Measurements from ENCODE around the gene SPATC1L.
A peak's percentile ranks its signal among the peaks of the same experiment; 100 is the strongest.
"Not testable (repeated sequence)": the region's sequence is repeated elsewhere in the genome, so short reads cannot be mapped to it uniquely, and the experiment has no call there.

The SPATC1L gene

DNA sequence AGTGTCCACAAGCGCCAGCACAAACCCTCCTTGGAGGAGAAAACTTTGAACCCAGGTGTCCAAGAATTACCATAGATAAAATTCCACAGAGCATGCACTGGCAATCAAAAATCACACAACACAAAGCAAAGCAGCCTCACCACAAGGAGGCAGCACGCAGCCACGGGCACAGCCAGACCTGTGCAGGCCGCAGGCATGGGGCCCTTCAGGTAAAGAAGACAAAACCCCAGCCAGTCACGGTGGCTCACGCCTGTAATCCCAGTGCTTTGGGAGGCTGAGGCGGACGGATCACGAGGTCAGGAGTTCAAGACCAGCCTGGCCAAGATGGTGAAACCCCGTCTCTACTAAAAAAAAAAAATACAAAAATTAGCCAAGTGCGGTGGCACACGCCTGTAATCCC lies 36.8 kb downstream of the SPATC1L start:
- DNase-seq = peak; percentile 31

DNA sequence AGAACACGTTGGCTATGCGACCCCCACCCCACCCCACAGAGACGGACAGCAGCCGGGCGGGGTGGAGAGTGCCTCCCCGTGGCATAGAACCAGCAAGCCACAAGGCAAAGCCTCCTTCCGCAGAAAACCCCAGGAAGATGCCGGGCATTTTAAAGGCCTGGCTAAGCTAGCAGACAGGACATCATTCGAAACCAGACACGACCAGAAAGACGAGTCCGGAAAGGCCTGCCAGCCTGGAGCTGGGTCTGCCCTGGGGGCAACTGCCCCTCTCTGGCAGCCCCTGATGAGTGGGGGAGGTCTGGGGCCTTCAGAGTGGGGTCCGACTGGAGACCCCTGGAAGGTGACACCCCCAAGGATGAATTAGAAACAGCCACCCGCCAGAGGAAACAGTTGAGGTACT lies 37.4 kb downstream of the SPATC1L start:
- DNase-seq = no peak

DNA sequence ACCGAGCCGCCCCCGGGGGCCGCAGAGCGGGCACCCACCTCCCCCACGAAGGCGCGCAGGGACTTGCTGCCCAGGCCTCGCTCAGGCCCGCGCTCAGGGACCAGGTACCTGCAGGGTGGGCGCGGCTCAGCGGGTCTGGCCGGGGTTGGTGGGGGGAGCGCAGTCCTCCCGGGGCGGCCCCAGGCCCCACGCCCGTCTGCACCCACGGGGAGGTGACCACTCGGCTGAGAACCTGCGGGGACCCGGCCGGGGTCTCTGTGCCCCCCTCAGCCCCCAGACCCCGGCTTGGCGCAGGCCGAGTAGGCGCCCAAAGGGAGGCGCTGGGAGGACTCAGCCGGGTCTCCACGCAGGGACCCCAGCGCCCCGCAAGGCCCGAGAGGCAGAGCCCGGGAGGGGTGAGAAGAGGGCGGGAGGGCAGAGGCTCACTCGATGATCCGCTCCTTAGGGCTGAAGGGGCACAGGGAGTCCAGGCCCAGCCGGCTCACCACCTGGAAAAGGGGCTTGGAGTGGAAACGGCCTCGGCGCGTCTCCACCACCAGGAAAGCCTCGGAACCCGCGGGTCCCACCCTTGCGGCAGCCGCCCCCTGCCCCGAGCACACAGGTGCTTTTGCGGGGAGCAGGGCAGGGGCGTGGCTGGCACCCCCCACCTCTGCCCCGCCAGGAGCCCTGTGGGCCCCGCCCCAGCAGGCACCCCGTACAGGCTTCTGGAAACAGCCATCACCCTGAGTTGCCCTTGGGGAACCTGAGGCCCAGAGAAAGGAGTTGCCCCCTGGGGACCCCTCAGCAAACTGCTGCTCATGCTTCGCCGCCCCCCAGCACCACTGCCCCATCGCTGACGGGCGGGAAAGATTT lies 38.2 kb downstream of the SPATC1L start:
- DNase-seq = no peak

DNA sequence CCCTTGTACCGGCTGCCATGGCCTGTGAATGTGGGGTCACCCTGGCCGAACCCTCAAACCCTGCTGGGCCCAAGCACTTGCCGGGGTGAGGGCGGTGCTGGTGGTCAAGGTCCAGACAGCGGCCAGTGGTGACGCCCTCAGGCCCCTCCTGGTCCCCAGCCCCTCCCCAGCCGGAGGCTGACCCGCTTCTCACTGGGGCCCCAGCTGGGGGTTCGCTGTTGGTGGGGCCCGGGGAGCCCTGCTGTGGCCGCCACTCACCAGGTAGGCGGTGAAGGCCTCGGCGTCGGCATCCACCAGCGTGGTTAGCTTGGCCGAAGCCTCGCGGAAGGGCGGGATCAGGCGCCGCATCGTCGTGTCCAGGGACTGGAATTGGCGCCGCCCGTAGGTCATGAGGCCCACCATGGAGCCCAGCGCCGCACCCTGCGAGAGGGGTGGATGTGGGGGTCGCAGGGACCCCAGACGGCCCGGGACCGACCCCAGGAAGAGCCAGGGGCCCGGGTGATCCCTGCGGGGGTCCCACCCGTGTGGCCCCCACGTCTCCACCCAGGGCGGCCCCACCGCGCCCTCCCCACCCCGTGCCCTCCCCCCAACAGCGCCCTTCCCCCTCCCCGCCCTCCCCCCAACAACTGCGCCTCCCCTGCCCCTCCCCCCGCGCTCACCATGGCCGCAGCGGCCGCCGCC lies 39.0 kb downstream of the SPATC1L start:
- DNase-seq = no peak

DNA sequence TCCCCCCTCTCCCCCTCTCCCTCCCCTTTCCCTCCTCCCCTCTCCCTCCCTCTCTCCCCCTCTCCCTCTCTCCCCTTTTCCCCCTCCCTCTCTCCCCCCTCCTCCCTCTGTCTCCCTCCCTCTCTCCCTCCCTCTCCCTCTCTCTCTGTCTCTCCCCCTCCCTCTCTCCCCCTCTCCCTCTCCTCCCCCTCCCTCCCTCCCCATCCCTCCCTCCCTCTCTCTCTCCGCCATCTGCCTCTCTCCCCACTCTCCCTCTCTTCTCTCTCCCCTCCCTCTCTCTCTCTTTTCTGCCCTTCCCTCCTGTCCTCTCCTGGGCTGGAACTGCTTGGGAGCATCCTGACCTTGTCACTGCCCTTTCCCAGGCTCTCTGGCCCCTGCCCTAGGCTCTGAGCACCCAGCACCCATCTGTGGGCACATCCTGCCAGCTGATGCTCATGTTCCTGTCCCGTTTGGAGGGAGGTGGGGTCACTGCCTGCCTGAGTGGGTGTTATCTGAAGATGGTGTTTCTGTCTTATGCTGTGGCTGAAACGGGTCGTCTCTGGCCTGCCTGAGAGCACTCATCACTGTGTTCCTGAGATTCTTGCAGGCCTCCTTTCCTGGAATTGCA lies 39.7 kb downstream of the SPATC1L start:
- DNase-seq = no peak

DNA sequence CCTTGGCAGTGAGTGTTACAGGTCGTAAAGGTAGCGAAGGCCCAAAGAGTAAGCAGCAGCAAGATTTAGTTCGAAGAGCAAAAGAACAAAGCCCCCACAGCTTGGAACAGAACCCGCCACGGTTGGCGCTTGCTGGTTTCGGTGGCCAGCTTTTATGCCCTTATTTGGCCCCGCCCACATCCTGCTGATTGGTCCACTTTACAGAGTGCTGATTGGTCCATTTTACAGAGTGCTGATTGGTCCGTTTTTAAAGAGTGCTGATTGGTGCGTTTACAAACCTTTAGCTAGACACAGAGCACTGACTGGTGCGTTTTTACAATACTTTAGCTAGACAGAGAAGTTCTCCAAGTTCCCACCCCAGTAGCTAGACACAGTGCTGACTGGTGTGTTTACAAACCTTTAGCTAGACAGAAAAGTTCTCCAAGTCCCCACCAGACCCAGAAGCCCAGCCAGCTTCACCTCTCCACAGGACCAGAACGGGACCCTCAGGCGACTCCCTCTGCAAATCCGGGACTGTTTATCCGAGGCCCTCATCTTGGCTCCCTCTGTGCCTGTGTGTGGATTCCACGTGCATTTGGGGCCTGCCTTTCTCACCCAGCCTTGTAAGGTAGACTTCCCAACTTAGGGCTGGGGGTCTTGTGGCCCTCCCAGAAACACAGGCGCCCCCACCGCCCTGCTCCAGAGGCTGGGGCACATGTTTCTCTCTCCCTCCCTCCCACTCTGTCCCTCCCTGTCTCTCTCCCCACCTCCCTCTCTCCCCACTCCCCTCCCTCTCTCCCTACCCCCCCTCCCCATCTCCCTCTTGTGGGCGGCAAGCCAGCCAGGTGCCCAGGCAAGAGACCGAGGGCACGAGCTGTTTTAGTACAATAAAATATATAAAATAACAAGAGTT lies 41.4 kb downstream of the SPATC1L start:
- DNase-seq = no peak

DNA sequence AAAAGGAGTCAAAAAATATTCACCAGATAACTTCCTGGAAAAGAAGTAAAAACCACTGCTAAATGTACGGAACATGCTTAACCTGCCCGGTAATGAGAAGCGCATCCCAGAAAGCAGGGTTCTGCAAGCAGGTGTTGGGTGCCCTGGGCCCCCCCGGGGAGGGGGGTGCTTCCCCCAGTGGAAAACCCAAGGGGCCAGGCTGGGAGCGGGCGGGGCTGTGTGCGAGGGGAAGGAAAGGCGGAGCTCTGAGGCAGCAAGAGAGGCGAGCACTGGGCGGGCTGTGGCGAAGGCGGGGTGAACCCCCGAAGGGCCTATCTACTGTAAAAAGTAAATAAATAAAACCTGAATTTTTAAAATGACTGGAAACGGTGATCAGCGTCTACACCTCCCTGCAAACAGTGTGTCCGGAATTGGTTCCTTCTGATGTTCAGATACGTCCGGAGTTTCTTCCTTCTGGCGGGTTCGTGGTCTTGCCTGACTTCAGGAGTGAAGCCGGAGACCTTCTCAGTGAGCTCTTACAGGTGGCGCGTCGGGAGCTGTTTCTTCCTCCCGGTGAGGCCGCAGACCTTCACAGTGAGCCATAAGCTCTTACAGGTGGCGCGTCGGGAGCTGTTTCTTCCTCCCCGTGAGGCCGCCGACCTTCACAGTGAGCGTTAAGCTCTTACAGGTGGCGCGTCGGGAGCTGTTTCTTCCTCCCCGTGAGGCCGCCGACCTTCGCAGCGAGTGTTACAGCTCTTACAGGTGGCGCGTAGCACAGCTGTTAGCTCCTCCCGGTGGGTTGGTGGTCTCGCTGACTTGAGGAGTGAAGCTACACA lies 42.3 kb downstream of the SPATC1L start:
- no peak for DNase-seq

DNA sequence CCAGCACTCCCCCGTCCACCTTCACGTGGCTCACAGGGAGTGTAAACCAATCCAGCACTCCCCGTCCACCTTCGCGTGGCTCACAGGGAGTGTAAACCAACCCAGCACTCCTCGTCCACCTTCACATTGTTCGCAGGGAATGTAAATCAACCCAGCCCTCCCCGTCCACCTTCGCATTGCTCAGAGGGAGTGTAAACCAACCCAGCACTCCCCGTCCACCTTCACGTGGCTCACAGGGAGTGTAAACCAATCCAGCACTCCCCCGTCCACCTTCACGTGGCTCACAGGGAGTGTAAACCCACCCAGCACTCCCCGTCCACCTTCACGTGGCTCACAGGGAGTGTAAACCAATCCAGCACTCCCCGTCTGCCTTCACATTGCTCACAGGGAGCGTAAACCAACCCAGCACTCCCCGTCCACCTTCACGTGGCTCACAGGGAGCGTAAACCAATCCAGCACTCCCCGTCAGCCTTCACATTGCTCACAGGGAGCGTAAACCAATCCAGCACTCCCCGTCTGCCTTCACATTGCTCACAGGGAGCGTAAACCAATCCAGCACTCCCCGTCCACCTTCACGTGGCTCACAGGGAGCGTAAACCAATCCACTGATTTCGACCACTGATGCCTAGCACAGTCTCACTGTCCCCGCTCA lies 43.8 kb downstream of the SPATC1L start:
- DNase-seq = not testable (repeated sequence)

DNA sequence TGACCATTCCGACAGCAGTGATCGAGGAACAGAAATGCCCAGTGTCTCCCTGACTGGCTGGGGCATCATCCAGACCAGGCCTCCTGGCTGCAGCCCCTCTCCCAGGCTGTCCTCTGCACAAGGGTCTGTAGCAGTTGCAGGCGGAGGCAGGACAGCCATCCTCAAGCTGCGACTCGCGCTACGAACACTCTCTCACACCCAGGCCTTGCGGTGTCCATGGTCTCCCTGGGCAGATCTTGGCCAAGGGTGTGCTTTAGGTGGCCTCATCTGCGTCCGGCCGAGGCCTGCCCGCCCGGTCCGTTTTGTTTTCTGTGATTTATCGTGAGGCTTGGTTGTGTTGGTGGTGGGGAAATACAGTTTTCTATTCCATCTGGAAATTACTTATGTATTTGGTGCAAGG lies 44.6 kb downstream of the SPATC1L start:
- no peak for DNase-seq

DNA sequence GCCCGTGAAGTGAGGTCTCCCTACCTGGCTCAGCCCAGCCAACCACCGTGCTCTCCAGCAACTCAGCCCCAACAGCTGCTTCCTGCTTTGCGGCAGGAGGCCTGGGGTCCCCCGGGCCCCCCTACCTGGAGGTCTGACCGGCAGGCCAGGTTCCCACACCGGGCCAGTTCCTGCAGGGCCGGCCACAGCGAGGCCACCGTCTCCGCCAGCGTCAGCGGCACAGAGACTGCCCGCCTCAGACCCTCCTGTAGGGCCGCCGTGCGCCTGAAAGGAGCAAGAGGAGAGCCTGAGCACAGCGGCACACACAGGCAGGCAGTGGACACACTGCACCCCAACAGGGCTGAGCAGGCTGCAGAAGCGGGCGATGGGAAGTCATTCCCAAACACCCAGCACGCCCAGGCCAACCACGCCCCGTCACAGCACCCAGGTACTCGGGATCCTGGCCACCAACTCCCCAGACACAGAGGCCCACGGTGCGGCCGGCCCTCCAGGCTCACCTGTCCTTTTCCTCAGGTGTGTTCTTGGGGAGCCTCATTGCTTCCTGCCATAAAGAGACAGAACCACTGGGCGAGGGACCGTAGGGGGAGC lies 45.8 kb downstream of the SPATC1L start:
- no peak for DNase-seq

DNA sequence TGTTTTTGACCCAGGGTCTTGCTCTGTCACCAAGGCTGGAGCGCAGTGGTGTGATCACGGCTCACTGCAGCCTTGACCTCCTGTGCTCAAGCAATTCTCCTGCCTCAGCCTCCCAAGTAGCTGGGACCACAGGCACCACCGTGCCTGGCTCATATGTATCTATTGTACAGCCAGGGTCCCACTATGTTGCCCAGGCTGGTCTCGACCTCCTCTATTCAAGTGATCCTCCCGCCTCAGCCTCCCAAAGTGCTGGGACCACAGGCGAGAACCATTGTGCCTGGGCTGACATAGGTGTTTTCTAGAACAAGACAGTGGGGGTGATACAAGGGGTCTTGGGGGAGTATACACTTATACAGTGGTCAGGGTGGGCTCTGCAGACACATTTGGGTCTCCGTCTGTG lies 46.4 kb downstream of the SPATC1L start:
- DNase-seq = no peak

DNA sequence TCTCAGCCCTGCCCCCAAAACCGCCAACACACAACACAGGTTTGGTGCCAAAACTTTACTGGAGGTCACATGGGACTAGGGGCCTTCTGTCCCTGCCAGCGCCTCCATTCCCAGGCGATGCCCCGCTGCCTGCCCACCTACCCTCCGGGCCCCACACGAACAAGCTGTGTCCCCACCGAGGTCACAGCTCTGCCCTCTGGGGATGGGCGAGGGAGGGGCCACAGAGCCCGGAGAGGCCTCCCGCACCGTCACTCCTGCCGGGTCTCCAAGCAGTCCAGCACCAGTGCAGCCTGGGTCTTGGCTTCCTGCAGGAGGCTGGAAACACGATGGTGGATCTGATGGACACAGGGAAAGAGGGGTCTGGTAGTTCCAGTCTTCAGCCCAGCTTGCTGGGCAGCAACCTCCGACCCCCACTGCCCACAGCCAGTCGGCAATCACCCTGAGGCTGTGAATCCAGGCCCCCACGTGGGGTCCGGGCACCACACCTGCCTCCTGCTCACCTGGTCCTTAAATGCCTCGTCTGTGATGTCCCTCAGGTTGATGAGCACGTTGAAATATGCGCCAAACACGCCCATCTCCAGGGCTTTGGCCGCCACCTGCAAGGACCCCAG lies 47.4 kb downstream of the SPATC1L start:
- DNase-seq = no peak

DNA sequence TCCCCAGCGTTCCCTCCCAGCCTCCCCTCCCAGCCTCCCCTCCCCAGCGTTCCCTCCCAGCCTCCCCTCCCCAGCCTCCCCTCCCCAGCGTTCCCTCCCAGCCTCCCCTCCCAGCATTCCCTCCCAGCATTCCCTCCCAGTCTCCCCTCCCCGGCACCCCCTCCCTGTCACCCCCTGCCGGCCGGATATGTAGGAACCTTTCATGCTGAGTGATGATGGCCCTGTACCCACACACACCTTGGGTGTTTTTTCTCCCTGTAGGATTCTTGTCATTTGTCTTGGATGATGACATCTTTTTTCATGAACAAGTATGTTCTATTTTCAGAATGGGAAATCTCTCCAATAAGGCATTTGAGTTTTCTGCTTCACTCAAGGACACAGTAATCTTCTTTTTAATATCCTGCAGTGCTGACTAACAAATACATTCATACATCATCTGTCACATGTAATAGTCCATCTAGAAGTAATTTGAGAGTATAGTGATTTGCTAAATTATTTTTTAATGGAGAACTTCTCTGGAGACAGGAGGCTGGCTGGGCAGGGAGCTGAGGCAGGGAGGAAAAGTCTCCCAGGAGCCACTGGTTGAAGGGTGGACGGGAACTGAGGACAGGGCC lies 48.4 kb downstream of the SPATC1L start:
- no peak for DNase-seq

DNA sequence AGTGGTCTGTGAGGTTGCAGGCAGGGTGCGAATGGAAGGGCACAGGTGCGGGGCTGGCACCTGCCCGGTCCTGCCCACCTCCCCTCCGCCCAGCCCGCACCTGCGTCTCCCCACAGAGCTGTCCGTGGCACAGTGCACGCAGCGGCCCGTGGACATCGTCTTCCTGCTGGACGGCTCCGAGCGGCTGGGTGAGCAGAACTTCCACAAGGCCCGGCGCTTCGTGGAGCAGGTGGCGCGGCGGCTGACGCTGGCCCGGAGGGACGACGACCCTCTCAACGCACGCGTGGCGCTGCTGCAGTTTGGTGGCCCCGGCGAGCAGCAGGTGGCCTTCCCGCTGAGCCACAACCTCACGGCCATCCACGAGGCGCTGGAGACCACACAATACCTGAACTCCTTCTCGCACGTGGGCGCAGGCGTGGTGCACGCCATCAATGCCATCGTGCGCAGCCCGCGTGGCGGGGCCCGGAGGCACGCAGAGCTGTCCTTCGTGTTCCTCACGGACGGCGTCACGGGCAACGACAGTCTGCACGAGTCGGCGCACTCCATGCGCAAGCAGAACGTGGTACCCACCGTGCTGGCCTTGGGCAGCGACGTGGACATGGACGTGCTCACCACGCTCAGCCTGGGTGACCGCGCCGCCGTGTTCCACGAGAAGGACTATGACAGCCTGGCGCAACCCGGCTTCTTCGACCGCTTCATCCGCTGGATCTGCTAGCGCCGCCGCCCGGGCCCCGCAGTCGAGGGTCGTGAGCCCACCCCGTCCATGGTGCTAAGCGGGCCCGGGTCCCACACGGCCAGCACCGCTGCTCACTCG lies 52.2 kb downstream of the SPATC1L start:
- DNase-seq = no peak

DNA sequence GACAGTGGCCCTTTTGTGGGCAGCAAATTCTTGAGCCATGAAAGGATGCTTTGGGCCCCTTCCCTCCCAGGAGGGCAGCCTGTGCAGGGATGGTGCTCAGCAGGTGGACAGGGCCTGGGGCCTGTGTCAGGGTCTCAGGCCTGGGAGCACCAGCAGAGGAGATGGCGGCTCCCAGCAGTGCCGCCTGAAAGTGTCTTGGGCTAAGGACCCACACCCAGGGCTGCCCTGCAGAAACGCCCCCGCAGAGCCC lies 52.7 kb downstream of the SPATC1L start:
- no peak for DNase-seq

DNA sequence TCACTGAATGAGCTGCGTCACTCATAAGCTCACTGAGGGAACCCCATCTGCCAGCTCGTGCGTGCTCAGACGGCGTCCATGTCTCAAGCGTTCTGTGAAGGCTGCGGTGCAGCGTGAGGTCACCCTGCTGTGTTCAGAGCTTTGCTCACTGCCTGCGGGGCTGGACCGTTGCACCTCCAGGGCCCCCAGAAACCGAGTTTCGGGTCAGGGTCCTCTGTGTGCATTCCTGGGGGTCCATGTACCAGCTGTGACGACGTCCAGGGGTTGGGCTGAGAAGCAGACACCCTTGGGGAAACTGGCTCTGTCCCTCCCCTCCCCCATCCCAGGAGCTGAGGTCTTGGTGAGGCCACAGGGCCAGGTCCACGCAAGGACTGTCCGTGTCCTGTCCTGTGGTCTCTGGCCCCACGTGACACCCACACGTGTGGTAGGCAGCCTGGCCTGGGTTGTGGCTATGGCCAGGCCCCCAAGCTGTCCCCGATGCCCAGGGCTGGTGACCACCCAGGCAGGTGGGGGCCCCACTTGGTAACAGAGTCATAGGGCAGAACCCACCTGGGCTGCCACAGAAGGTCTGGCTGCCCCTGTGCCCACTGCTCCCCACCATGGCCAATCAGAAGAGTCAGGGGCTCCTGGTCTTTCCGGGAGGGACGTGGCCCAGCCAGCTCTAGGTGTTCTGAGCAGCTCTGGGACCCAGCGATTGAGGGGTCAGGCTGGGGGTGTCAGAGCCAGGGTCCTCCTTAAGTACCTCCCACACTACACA lies 53.2 kb downstream of the SPATC1L start:
- DNase-seq = no peak

DNA sequence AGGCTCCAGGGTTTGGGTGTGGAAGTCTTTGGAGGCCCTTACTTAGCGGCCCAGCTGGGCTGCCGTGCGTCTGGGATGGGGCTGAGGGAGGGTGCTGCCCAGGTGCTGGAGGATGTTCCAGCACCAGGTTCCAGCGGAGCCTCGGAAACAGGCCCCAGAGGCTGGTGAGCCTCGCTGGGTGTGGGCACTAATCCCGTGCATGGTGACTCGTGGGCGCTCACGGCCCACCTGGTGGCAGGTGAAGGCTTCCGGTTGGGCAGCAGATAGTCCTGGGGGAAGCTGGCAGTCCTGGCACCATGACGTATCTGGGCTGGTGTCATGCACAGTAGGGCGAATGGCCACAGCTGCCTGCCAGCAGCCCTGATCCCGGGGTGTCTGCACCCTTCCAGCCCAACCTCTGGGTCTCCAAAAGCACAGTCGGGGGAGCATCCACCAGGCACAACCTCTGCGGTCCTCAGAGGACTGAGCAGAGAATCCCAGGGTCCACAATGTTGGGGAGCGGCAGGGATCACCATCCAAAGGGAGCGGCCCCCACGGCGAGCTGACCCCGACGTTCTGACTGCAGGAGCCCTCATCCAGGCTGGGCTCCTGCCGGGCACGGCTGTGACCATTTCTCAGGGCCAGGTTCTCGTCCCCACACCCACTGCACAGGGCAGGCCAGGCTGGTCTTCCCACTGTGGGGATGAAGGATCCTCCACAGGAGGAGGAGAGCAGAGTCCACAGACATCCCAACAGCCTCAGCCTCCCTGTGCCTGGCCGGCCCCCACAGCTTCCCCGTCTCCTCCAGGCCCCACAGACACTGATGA lies 54.2 kb downstream of the SPATC1L start:
- DNase-seq = no peak
